NCI-H82 (cell line): Measurements from ENCODE around the gene SPIN1.

Experiments
- DNase-seq: peaks from one replicate; lab custom pipeline; 2025; lab: John Stamatoyannopoulos, UW

Gene SPIN1

GRCh38 chr9:88498880-88499279 lies 110.6 kb downstream of the SPIN1 start:
- DNase-seq = no peak

DNA sequence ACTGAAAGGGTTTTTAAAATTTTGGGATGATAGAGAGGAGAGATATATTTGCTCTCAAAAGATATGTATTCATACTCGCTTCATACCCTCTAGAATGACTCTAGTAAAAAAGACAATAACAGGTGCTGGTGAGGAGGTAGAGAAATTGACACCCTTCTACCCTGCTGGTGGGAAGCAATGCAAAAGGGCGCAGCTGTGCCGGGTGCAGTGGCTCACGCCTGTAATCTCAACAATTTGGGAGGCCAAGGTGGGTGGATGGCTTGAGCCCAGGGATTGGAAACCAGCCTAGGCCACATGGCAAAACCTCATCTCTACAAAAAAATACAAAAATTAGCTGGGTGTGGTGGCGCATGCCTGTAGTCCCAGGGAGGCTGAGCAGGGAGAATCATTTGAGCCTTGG lies 112.8 kb downstream of the SPIN1 start:
- no peak for DNase-seq

DNA sequence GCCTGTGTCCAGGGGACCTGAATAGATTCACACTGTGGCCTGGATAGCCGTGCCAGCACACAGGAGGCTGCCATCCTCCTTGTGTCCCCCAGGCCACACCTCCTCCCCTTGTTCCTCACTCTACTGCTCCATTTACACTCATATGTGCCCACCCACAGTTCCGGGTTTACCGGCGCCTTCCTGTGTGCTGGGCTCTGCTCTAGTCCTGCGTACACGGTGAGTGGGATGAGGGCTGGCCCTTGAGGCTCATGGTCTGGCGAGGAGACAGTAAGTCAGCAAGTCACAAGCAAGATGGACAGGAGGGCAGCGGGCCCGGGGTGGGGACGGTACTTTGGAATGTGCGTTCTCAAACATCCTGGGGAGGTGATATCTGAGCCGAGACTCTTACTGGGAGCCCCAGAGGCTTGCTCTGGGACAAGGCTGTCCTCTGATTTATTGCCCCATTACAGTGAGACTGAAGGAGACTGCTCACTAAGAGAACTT lies 114.3 kb downstream of the SPIN1 start:
- no peak for DNase-seq

- DNase-seq = no peak
Observed at GRCh38 chr9:88503081-88503844, 115.0 kb downstream of the SPIN1 start.

DNA sequence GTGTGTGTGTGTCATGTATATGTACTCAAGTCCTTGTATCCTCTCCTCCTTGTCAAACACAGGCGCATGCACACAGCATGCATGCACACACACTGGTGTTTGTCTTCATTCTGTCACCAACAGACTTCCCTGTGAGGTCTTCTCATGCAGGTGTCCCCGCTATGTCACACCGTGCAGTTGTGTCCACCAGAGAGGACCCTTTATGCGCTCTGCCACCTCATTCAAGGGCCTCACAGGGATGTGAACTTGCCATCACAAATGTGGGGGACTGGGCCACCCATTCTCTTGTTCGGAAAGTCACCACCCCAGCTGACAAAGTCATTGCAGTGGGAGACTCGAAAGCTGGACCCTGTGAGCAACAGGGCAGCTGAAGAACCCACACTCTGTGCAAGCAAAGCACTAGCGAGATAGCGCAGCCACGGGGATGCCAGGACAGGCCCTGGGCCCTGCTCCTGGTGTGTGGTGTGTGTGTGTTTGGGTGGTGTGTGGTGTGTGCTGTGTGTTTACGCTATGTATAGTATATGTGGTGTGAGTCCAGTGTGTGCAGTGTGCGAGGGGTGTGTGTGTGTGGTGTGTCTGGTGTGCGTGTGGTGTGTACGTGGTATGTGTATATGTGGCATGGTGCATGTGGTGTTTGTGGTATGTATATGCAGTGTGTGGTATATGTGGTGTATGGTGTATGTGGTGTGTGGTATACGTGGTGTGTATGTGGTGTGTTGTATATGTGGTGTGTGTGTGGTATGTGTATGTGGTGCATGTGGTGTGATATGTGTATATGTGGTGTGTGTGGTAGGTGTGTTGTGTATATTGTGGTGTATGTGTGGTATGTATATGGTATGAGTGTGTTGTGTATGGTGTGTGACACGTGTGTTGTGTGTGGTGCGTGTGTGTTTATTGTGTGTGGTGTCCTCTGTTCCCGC lies 115.9 kb downstream of the SPIN1 start:
- no peak for DNase-seq

GRCh38 chr9:88508326-88508725 lies 120.1 kb downstream of the SPIN1 start:
- DNase-seq = no peak

GRCh38 chr9:88511906-88512305 lies 123.7 kb downstream of the SPIN1 start:
- no peak for DNase-seq

DNA sequence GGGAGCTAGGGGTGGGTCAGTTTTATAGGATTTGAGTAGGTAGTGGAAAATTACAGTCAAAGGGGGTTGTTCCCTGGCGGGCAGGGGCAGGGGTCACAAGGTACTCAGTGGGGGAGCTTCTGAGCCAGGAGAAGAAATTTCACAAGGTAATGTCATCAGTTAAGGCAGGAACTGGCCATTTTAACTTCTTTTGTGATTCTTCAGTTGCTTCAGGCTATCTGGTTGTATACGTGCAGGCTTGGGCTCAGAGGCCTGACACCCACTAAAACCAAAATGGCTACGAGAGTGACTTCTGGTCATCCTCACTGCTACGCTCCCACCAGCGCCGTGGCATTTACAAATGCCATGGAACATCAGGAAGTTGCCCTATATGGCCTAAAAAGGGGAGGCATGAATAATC lies 126.0 kb downstream of the SPIN1 start:
- no peak for DNase-seq

DNA sequence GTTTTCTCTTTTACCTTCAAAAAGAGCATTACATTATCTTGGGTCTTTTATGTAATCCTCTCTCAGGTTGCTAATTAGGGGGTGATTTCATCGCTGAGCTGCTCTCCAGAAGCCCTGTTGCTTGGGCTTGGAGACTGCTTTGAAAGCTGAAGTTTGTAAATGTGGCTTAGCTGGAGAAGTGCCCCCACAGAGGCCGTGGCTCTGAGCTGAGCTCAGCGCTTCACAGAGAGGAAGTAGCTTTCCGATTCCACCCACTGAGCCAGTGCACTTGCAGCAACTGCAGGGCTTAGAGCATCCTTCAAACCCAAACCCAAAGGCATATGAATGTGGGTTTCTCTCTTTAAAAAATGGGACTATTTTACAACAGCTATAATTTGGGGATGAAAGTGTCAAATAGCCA lies 133.1 kb downstream of the SPIN1 start:
- no peak for DNase-seq

- no peak for DNase-seq
Observed at GRCh38 chr9:88522360-88522759, 134.1 kb downstream of the SPIN1 start.

GRCh38 chr9:88523056-88523455 lies 134.8 kb downstream of the SPIN1 start:
- DNase-seq = no peak

DNA sequence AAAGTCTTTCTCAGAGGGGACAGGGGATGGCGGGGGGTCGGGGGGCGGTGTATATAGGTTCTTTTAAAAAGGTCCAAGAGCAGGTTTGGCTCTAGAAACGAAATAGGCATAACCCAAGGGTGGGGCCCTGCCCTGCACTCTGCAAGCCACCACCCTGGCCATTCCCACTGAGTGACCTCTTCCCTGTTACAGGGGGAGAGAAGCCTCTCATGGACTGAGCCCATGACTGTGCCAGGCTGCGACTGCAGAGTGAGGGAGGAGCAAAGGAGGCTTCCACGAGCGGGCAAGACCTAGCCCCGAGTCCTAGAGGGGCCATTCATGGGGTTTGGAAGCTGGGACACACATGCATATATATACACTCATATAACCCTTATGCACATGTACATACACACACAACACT lies 136.7 kb downstream of the SPIN1 start:
- DNase-seq = no peak

- no peak for DNase-seq
Observed at GRCh38 chr9:88527618-88528017, 139.4 kb downstream of the SPIN1 start.
